ACC112 (cell line): ENCODE data around the gene CDC25B.
"Not testable (repeated sequence)": the region's sequence is repeated elsewhere in the genome, so short reads cannot be mapped to it uniquely, and the experiment has no call there.

Source experiments
- H2AFZ ChIP-seq: fragments of 200-600 bp; sonication (generic); one replicate; pipeline ENCODE4 v1.6.0; 2017; ENCODE audit warnings: antibody characterized with exemption, low read length; ENCODE audit not compliant: unreplicated experiment
- H3K27ac ChIP-seq: fragments of 200-600 bp; sonication (generic); 2 replicates; pipeline ENCODE4 v1.5.1; 2014; ENCODE audit warnings: low read depth, mild to moderate bottlenecking, antibody characterized with exemption, low read length, moderate library complexity
- H3K27me3 ChIP-seq: fragments of 200-600 bp; sonication (generic); 2 replicates; pipeline ENCODE4 v1.6.1; 2014; ENCODE audit warnings: mild to moderate bottlenecking, antibody characterized with exemption, low read length, moderate library complexity, mixed read lengths; ENCODE audit not compliant: insufficient read depth
- H3K36me3 ChIP-seq: fragments of 200-600 bp; sonication (generic); 2 replicates; pipeline ENCODE4 v1.6.1; 2016; ENCODE audit warnings: mild to moderate bottlenecking, antibody characterized with exemption, low read length, moderate library complexity, mixed read lengths; ENCODE audit not compliant: insufficient read depth
- H3K4me1 ChIP-seq: fragments of 200-600 bp; sonication (generic); one replicate; pipeline ENCODE4 v1.6.1; 2016; ENCODE audit warnings: low read length, mixed read lengths; ENCODE audit not compliant: insufficient read depth, unreplicated experiment, control insufficient read depth
- H3K4me3 ChIP-seq: fragments of 200-600 bp; sonication (generic); 2 replicates; pipeline ENCODE4 v1.5.1; 2014; ENCODE audit warnings: mild to moderate bottlenecking, low read depth, low read length
- H3K79me2 ChIP-seq: fragments of 200-600 bp; sonication (generic); one replicate; pipeline ENCODE4 v1.6.0; 2016; ENCODE audit warnings: low read length; ENCODE audit not compliant: control insufficient read depth, unreplicated experiment, insufficient read depth

CDC25B gene

GRCh38 chr20:3786126-3786484, 10.0 kb upstream of the CDC25B start:
- Histone ChIP-seq H3K36me3 (peaks cover 2% of the 10 kb centered on the region; the same call in 1 of the 2 replicates), H3K79me2 (peaks cover 32% of the 10 kb centered on the region), H3K27me3 (no peaks in the 10 kb centered on the region), H3K4me3 (peak overlapping the region; percentile 98), H3K27ac (peak overlapping the region; percentile 60), H3K4me1 (peaks cover 36% of the 10 kb centered on the region), H2AFZ (no peak overlapping the region)

DNA sequence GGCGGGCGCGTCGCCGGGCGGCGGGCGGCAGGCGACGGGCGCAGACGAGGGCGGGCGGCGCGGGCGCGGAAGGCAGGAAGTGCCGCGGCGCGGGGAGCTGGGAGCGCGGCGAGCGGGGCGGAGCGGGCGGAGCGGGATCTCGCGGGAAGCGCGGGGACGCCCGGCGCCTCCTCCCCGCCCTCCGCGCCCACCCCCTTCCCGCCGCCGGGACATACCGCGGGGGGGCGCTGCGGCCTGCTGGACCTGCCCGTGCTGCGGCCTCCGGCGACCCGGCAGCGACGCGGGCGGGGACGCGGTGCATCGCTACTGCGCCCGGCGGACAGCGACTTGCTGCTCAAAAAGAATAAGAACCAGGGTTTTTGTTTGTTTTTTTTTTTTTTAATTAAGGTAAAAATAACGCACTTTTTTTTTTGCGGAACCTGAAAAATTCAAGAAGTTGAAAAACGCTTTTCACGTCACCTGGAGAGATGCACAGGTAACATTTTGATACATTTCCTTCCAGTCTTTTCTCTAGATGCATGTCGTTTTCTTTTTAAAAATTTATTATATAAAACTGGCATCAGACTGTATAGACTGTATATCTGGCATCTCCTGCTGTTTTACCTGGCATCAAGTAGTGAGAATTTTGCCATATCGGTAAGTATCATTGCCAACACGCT, 9.3 kb upstream of the CDC25B start, which contains the start of gene CENPB:
TSS of gene CENPB (minus strand) at position 76 of the 659 bp plus-strand sequence. CDS start 257 bp downstream, outside the sequence.
- Histone ChIP-seq H3K27me3 (no peaks in the 10 kb centered on the region), H3K36me3 (peaks cover 2% of the 10 kb centered on the region; the same call in 1 of the 2 replicates)

DNA sequence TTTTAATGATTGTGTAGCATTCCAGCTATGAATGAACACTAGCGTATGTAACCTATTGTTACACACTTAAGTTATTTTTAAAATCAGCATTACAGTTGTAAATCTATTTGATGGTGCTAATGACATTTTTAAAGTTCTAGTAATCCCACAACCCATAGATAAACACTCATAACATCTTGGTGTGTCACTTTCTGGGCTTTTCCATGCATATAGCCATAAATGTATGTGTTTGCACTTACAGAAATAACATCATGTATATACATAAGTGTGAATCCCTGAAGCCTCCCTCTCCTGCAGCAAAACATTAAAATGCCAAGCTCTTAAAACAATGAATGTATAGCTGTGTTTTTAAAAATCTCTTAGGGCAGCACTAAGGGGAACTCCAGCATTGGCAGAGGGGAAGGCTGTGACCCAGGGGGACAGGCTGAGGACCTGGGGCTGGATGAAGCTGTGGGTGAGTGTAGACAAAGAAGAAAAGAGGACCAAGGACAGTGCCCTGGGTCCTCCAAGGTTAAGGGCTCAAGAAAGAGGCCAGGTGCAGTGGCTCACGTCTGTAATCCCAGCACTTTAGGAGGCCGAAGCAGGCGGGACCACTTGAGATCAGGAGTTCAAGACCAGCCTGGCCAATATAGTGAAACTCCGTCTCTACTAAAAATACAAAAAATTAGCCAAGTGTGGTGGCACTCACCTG, 8.6 kb upstream of the CDC25B start:
- peak overlapping the region; percentile 77 for H3K4me3 ChIP-seq
- H2AFZ ChIP-seq, result peak overlapping the region; percentile 69

More for the DNA sequence above, 9.3 kb upstream of the CDC25B start, which contains the start of gene CENPB:
- Histone ChIP-seq H3K79me2 (peaks cover 32% of the 10 kb centered on the region), H3K4me3 (peak within 1 kb of the TSS; percentile 98), H3K4me1 (peaks cover 36% of the 10 kb centered on the region), H2AFZ (peak within 1 kb of the TSS; percentile 69), H3K27ac (peak within 1 kb of the TSS; percentile 60)

GRCh38 chr20:3788685-3789155, 7.4 kb upstream of the CDC25B start:
- H3K36me3 ChIP-seq, result no peaks in the 10 kb centered on the region; the same call in 1 of the 2 replicates
- H3K4me3 ChIP-seq, result no peak overlapping the region
- peaks cover 33% of the 10 kb centered on the region for H3K4me1 ChIP-seq
- peaks cover 25% of the 10 kb centered on the region for H3K79me2 ChIP-seq
- H2AFZ ChIP-seq, result no peak overlapping the region
- no peaks in the 10 kb centered on the region for H3K27me3 ChIP-seq
- H3K27ac ChIP-seq, result no peak overlapping the region

More for the DNA sequence above, 8.6 kb upstream of the CDC25B start:
- Histone ChIP-seq H3K4me1 (peaks cover 36% of the 10 kb centered on the region), H3K27ac (no peak overlapping the region), H3K79me2 (peaks cover 32% of the 10 kb centered on the region), H3K27me3 (no peaks in the 10 kb centered on the region), H3K36me3 (peaks cover 2% of the 10 kb centered on the region; the same call in 1 of the 2 replicates)

- not testable (repeated sequence) for H2AFZ ChIP-seq, H3K27me3 ChIP-seq, H3K4me3 ChIP-seq, H3K36me3 ChIP-seq, H3K27ac ChIP-seq
- Histone ChIP-seq H3K4me1 (peaks cover 28% of the 10 kb centered on the region), H3K79me2 (peaks cover 20% of the 10 kb centered on the region)
Observed at GRCh38 chr20:3789201-3789600, 6.9 kb upstream of the CDC25B start.

- H3K36me3 ChIP-seq, result peaks cover 16% of the 10 kb centered on the region; the same call in 1 of the 2 replicates
- peaks cover 21% of the 10 kb centered on the region for H3K4me1 ChIP-seq
- H3K4me3 ChIP-seq, H2AFZ ChIP-seq, H3K27ac ChIP-seq, H3K27me3 ChIP-seq: not testable (repeated sequence)
- peaks cover 29% of the 10 kb centered on the region for H3K79me2 ChIP-seq
Observed at GRCh38 chr20:3794168-3794567, 1.9 kb upstream of the CDC25B start.

GRCh38 chr20:3794701-3795420, 1.2 kb upstream of the CDC25B start:
- Histone ChIP-seq H3K27ac (peak overlapping the region; percentile 90), H3K27me3 (no peaks in the 10 kb centered on the region), H3K4me1 (peaks cover 26% of the 10 kb centered on the region), H3K79me2 (peaks cover 36% of the 10 kb centered on the region), H2AFZ (no peak overlapping the region), H3K36me3 (peaks cover 17% of the 10 kb centered on the region; the same call in 1 of the 2 replicates), H3K4me3 (peak overlapping the region; percentile 85)

DNA sequence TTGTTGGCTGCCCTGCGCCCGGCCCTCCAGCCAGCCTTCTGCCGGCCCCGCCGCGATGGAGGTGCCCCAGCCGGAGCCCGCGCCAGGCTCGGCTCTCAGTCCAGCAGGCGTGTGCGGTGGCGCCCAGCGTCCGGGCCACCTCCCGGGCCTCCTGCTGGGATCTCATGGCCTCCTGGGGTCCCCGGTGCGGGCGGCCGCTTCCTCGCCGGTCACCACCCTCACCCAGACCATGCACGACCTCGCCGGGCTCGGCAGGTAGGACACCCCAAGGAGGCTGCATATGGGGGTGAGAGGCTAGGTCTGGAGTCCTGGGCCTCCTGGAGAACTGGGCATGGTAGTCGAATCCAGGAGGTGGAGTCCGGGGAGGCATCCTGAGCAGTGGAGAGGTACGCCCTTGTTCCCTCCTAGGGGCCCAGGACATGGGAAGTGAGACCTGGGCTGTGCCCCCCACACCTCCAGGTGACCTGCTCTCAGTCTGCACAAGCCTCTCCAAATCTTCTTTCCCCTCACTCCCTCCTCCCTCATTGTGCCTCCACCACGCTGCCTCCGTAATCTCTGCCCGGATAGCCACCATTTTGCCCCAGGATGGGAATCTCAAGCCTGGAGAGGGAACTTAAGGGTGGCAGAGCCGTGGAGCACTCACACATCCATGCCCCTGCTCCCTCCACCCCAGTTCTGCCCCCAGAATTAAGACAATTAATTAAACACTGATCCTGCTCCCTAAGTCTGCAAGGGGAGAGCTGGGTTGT, 541 bp downstream of the CDC25B start:
- Histone ChIP-seq H3K4me3 (peak overlapping the region; percentile 85), H3K27ac (peak overlapping the region; percentile 60), H3K4me1 (peaks cover 26% of the 10 kb centered on the region), H2AFZ (no peak overlapping the region), H3K36me3 (peaks cover 31% of the 10 kb centered on the region; the same call in 1 of the 2 replicates), H3K27me3 (no peaks in the 10 kb centered on the region), H3K79me2 (peaks cover 52% of the 10 kb centered on the region)

DNA sequence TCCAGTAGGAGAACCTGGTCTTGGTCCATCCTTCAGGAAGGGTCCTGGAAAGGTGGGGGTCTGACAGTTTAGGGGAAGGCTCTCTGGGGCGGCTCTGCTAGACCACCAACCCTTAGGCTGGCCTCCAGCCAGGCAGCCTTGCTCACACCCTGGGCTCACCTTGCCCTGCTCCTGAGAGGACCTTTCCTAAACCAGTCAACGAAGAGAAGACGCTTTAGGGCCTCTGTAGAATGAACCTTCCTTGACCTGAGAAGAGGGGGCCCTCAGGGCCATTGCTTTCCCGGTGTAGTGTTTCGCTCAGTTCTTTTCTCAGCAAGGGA, 1.1 kb downstream of the CDC25B start:
- Histone ChIP-seq H3K27ac (peak overlapping the region; percentile 60; the same call in 1 of the 2 replicates), H3K27me3 (no peaks in the 10 kb centered on the region), H3K79me2 (peaks cover 55% of the 10 kb centered on the region), H2AFZ (no peak overlapping the region), H3K36me3 (peaks cover 36% of the 10 kb centered on the region; the same call in 1 of the 2 replicates), H3K4me3 (peak overlapping the region; percentile 85), H3K4me1 (peaks cover 26% of the 10 kb centered on the region)
